ENCODE measurements around the gene BMPR2.

DNA sequence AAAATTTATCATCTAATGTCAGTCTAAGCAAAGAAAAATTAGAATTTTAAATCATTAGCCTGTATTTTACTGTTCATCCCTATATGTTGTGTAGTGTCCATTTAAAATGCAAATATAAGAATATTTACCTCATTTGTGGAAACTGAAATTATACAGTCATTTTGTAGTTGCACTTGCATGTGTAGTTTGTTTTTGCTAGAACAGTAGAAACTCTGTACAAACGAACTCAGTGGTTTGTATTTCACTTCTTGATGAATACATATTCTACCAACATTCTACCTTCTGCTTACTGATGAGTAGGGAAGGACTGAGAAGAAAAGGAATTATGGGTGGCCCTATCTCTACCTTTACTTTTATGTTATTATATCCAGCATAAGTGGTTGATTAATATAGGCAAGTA lies 29.7 kb downstream of the BMPR2 start:
- TF ChIP-seq MAZ (IDR thresholded peaks at IDR 0.05; ENCODE audit: borderline replicate concordance, low read depth, low read length): no peak
- no peak for TF ChIP-seq POLR2A (IDR thresholded peaks at IDR 0.05; ENCODE audit: low read depth, low read length)
- TF ChIP-seq RFX5 (IDR thresholded peaks at IDR 0.05; ENCODE audit: low read depth, low read length): no peak
- TF ChIP-seq, protein P1, sequence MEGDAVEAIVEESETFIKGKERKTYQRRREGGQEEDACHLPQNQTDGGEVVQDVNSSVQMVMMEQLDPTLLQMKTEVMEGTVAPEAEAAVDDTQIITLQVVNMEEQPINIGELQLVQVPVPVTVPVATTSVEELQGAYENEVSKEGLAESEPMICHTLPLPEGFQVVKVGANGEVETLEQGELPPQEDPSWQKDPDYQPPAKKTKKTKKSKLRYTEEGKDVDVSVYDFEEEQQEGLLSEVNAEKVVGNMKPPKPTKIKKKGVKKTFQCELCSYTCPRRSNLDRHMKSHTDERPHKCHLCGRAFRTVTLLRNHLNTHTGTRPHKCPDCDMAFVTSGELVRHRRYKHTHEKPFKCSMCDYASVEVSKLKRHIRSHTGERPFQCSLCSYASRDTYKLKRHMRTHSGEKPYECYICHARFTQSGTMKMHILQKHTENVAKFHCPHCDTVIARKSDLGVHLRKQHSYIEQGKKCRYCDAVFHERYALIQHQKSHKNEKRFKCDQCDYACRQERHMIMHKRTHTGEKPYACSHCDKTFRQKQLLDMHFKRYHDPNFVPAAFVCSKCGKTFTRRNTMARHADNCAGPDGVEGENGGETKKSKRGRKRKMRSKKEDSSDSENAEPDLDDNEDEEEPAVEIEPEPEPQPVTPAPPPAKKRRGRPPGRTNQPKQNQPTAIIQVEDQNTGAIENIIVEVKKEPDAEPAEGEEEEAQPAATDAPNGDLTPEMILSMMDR (conservative IDR thresholded peaks at IDR 0.05; ENCODE audit: low read depth, low read length): no peak
- no peak for TF ChIP-seq RAD21 (IDR thresholded peaks at IDR 0.05; ENCODE audit: low read length)
